SH-SY5Y (cell line): ENCODE results near the gene KLC1.

Source experiments
- GATA2 ChIP-seq: IDR thresholded peaks from 2 replicates; pipeline ENCODE4 v1.6.1; 2011; ENCODE audit warnings: mild to moderate bottlenecking, low read depth, low read length
- GATA3 ChIP-seq: IDR thresholded peaks from 2 replicates; pipeline ENCODE4 v1.6.1; 2011; ENCODE audit warnings: low read depth, mild to moderate bottlenecking, low read length, moderate library complexity

DNA sequence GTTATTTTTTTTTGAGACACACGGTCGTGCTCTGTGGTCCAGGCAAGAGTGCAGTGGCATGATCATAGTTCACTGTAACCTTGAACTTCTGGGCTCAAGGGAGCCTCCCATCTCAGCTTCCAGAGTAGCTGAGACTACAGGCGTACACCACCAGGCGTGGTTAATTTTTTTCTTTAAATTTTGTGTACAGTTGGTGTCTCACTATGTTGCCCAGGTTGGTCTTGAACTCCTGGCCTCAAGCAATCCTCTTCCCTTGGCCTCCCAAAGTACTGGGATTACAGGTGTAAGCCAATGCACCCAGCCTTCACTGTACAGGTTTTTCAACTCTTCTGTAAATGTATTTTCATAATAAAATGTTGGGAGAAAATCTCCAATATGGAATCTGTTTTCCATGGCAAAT, 5.7 kb upstream of the KLC1 start:
- TF ChIP-seq GATA3 (no peak), GATA2 (no peak)
